HepG2 (cell line): Measurements from ENCODE around the gene NAGS. TPM values are rescaled to one million over a fixed set of nuclear protein-coding genes. Genes with fewer than 3 reads are reported as not detected.
A peak's percentile ranks its signal among the peaks of the same experiment; 100 is the strongest.

ENCODE experiments used
- CBFB ChIP-seq: sonication (generic); formaldehyde crosslinking; IDR thresholded peaks from 2 replicates; pipeline ENCODE4 v1.4.0; 2020; ENCODE audit warnings: missing genetic modification reagents
- FOXA3 ChIP-seq: IDR thresholded peaks from 2 replicates; pipeline ENCODE4 v1.6.1; 2016; ENCODE audit warnings: missing genetic modification reagents, missing compliant biosample characterization
- GFI1 ChIP-seq: sonication (generic); formaldehyde crosslinking; IDR thresholded peaks from 2 replicates; pipeline ENCODE4 v1.5.0; 2020; ENCODE audit warnings: missing genetic modification reagents, mild to moderate bottlenecking, borderline replicate concordance
- HDAC1 ChIP-seq: sonication (generic); formaldehyde crosslinking; IDR thresholded peaks from 2 replicates; pipeline ENCODE4 v1.5.1; 2020; ENCODE audit warnings: mild to moderate bottlenecking, missing genetic modification reagents
- IKZF1 ChIP-seq: fragments of 450-650 bp; IDR thresholded peaks from 2 replicates; pipeline ENCODE4 v1.7.1; 2016
- JUNB ChIP-seq: sonication (generic); formaldehyde crosslinking; IDR thresholded peaks from 2 replicates; pipeline ENCODE4 v1.8.0; 2022; ENCODE audit warnings: missing genetic modification reagents, mild to moderate bottlenecking, borderline replicate concordance
- KDM6A ChIP-seq: IDR thresholded peaks from 2 replicates; pipeline ENCODE4 v1.6.1; 2016; ENCODE audit warnings: low read depth
- KLF16 ChIP-seq, 2 experiments: sonication (generic) in 1 of 2; formaldehyde crosslinking in 1 of 2; IDR thresholded peaks; 2 replicates each; pipeline versions ENCODE4 v1.6.1 to v1.8.0; 2016 to 2023; ENCODE audit warnings: missing genetic modification reagents in 2 of 2, missing compliant biosample characterization in 1 of 2
- MEF2D ChIP-seq: sonication (generic); formaldehyde crosslinking; IDR thresholded peaks from 2 replicates; pipeline ENCODE4 v1.5.1; 2020; ENCODE audit warnings: mild to moderate bottlenecking, missing genetic modification reagents
- NCOA1 ChIP-seq: sonication (generic); formaldehyde crosslinking; IDR thresholded peaks from 2 replicates; pipeline ENCODE4 v1.9.0; 2021; ENCODE audit warnings: missing genetic modification reagents
- NFKBIZ ChIP-seq: IDR thresholded peaks from 2 replicates; pipeline ENCODE4 v1.6.1; 2018; ENCODE audit warnings: missing genetic modification reagents, missing compliant biosample characterization
- NFRKB ChIP-seq: fragments of 450-650 bp; IDR thresholded peaks from 2 replicates; pipeline ENCODE4 v1.6.1; 2017
- NR2F6 ChIP-seq, 2 experiments: IDR thresholded peaks; 2 replicates each; pipeline ENCODE4 v1.6.1; 2016; ENCODE audit warnings: antibody characterized with exemption in 1 of 2, mild to moderate bottlenecking in 1 of 2
- PAX8 ChIP-seq: sonication (generic); formaldehyde crosslinking; IDR thresholded peaks from 2 replicates; pipeline ENCODE4 v1.8.0; 2022; ENCODE audit warnings: mild to moderate bottlenecking, missing genetic modification reagents, borderline replicate concordance
- POLR2G ChIP-seq: fragments of 200-400 bp; formaldehyde crosslinking; IDR thresholded peaks from 2 replicates; pipeline ENCODE4 v1.6.1; 2018; ENCODE audit warnings: mild to moderate bottlenecking, low read depth, low read length, moderate library complexity
- SKI ChIP-seq: fragments of 450-650 bp; IDR thresholded peaks from one replicate; pipeline ENCODE4 v1.6.1; 2018; ENCODE audit warnings: mild to moderate bottlenecking; ENCODE audit not compliant: partially characterized antibody
- SNRNP70 ChIP-seq: fragments of 200-400 bp; formaldehyde crosslinking; IDR thresholded peaks from 2 replicates; pipeline ENCODE4 v1.6.1; 2017; ENCODE audit warnings: mild to moderate bottlenecking, low read depth, low read length, moderate library complexity
- STAG1 ChIP-seq: sonication (generic); formaldehyde crosslinking; IDR thresholded peaks from 2 replicates; pipeline ENCODE4 v1.4.0; 2020; ENCODE audit warnings: missing genetic modification reagents
- ZNF431 ChIP-seq: sonication (generic); formaldehyde crosslinking; IDR thresholded peaks from 2 replicates; pipeline ENCODE4 v1.9.0; 2022; ENCODE audit warnings: missing genetic modification reagents, low read depth, mild to moderate bottlenecking, borderline replicate concordance
- ZSCAN12 ChIP-seq: sonication (generic); formaldehyde crosslinking; IDR thresholded peaks from 2 replicates; pipeline ENCODE4 v1.9.0; 2021; ENCODE audit warnings: mild to moderate bottlenecking, missing genetic modification reagents
- ZSCAN29 ChIP-seq: sonication (generic); formaldehyde crosslinking; conservative IDR thresholded peaks from 2 replicates; pipeline ENCODE4 v1.4.0; 2020; ENCODE audit warnings: mild to moderate bottlenecking, missing genetic modification reagents
- polyA plus RNA-seq, 8 experiments: library from polyadenylated mRNA; depleted of rRNA in 3 of 8; stranded (reverse) in 7 of 8; unstranded in 1 of 8; fragments of >200 nt; fragmentation: Illumina TruSeq in 4 of 8; extraction: Trizol in 4 of 8; gene quantifications; 2 replicates each; pipeline versions ENCODE4 v1.2.1 to v1.2.3, GENCODE V29; 2011 to 2016; ENCODE audit warnings: low read depth in 4 of 8, missing spikeins in 1 of 8, mixed read lengths in 1 of 8; ENCODE audit not compliant: insufficient read depth in 1 of 8
- total RNA-seq, 5 experiments: library from RNA; depleted of rRNA; stranded (reverse); fragments of >200 nt; fragmentation: Illumina TruSeq; extraction: Trizol; gene quantifications; 2 replicates each; pipeline ENCODE4 v1.2.3, GENCODE V29; 2016; ENCODE audit warnings: low read depth in 1 of 5
- TF ChIP-seq, protein P1 (sequence below): IDR thresholded peaks from 2 replicates; pipeline ENCODE4 v1.6.1; 2016
- TF ChIP-seq, protein P2 (sequence below): sonication (generic); formaldehyde crosslinking; IDR thresholded peaks from 2 replicates; pipeline ENCODE4 v1.4.0; 2020; ENCODE audit warnings: mild to moderate bottlenecking, missing genetic modification reagents
- TF ChIP-seq, protein P3 (sequence below): sonication (generic); formaldehyde crosslinking; IDR thresholded peaks from 2 replicates; pipeline ENCODE4 v1.5.0; 2020; ENCODE audit warnings: missing genetic modification reagents
- TF ChIP-seq, protein P4 (sequence below): sonication (generic); formaldehyde crosslinking; IDR thresholded peaks from 2 replicates; pipeline ENCODE4 v1.4.0; 2020; ENCODE audit warnings: missing genetic modification reagents
- TF ChIP-seq, protein P5 (sequence below): sonication (generic); formaldehyde crosslinking; IDR thresholded peaks from 2 replicates; pipeline ENCODE4 v1.4.0; 2020; ENCODE audit warnings: missing genetic modification reagents, mild to moderate bottlenecking, borderline replicate concordance

The NAGS gene
- total and polyA plus RNA-seq, 2 of the 13 experiments (the other 11 are each of a cell fraction or from before 2014, with no cell fraction given): 4.3 to 5.1 TPM

DNA sequence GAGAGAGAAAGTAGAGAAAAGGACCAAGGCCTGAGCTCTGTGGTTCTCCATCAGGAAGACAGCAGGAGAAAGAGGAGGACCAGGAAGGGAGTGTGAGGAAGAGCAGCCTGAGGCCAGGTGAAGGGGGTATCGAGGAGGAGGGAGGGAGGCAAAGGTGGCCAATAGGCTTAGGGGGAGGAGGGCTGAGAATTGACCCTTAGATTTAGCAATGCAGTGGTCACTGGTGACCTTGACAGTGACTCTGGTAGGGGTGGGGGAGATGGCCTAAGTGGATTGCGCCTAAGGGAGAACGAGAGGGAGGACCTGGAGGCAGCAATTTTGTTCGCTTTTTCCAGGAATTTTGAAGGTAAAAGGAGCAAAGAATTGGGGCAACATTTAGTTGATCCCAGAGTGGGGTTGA is 5.4 kb upstream of the NAGS start (continued):
- TF ChIP-seq, protein P1, sequence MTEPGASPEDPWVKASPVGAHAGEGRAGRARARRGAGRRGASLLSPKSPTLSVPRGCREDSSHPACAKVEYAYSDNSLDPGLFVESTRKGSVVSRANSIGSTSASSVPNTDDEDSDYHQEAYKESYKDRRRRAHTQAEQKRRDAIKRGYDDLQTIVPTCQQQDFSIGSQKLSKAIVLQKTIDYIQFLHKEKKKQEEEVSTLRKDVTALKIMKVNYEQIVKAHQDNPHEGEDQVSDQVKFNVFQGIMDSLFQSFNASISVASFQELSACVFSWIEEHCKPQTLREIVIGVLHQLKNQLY (CRISPR knock-in tag): no peak
- TF ChIP-seq POLR2G (no peak), ZSCAN29 (CRISPR knock-in tag) (no peak), NR2F6 (IDR thresholded peaks at IDR 0.05) (0 out of 2 replicates have a peak, but pooled peaks have one; percentile 12), NR2F6 (CRISPR knock-in tag; IDR thresholded peaks at IDR 0.05) (0 out of 2 replicates have a peak, but pooled peaks have one; percentile 9), NFRKB (no peak), JUNB (CRISPR knock-in tag) (0 out of 2 replicates have a peak, but pooled peaks have one; percentile 49), GFI1 (CRISPR knock-in tag) (no peak), CBFB (CRISPR knock-in tag) (no peak), ZNF431 (no peak), HDAC1 (CRISPR knock-in tag) (no peak), IKZF1 (no peak), FOXA3 (CRISPR knock-in tag) (no peak), NFKBIZ (CRISPR knock-in tag) (no peak), STAG1 (CRISPR knock-in tag) (no peak), SNRNP70 (no peak), SKI (peak; percentile 32), MEF2D (CRISPR knock-in tag) (0 out of 2 replicates have a peak, but pooled peaks have one; percentile 39), KDM6A (CRISPR knock-in tag) (no peak), ZSCAN12 (CRISPR knock-in tag) (no peak), KLF16 (CRISPR knock-in tag; IDR thresholded peaks at IDR 0.05) (no peak), PAX8 (CRISPR knock-in tag) (no peak), NCOA1 (CRISPR knock-in tag) (no peak)
- TF ChIP-seq, protein P2, sequence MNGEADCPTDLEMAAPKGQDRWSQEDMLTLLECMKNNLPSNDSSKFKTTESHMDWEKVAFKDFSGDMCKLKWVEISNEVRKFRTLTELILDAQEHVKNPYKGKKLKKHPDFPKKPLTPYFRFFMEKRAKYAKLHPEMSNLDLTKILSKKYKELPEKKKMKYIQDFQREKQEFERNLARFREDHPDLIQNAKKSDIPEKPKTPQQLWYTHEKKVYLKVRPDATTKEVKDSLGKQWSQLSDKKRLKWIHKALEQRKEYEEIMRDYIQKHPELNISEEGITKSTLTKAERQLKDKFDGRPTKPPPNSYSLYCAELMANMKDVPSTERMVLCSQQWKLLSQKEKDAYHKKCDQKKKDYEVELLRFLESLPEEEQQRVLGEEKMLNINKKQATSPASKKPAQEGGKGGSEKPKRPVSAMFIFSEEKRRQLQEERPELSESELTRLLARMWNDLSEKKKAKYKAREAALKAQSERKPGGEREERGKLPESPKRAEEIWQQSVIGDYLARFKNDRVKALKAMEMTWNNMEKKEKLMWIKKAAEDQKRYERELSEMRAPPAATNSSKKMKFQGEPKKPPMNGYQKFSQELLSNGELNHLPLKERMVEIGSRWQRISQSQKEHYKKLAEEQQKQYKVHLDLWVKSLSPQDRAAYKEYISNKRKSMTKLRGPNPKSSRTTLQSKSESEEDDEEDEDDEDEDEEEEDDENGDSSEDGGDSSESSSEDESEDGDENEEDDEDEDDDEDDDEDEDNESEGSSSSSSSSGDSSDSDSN: no peak
- TF ChIP-seq, protein P3, sequence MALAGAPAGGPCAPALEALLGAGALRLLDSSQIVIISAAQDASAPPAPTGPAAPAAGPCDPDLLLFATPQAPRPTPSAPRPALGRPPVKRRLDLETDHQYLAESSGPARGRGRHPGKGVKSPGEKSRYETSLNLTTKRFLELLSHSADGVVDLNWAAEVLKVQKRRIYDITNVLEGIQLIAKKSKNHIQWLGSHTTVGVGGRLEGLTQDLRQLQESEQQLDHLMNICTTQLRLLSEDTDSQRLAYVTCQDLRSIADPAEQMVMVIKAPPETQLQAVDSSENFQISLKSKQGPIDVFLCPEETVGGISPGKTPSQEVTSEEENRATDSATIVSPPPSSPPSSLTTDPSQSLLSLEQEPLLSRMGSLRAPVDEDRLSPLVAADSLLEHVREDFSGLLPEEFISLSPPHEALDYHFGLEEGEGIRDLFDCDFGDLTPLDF (CRISPR knock-in tag): no peak
- TF ChIP-seq, protein P4, sequence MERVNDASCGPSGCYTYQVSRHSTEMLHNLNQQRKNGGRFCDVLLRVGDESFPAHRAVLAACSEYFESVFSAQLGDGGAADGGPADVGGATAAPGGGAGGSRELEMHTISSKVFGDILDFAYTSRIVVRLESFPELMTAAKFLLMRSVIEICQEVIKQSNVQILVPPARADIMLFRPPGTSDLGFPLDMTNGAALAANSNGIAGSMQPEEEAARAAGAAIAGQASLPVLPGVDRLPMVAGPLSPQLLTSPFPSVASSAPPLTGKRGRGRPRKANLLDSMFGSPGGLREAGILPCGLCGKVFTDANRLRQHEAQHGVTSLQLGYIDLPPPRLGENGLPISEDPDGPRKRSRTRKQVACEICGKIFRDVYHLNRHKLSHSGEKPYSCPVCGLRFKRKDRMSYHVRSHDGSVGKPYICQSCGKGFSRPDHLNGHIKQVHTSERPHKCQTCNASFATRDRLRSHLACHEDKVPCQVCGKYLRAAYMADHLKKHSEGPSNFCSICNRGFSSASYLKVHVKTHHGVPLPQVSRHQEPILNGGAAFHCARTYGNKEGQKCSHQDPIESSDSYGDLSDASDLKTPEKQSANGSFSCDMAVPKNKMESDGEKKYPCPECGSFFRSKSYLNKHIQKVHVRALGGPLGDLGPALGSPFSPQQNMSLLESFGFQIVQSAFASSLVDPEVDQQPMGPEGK (CRISPR knock-in tag): 0 out of 2 replicates have a peak, but pooled peaks have one; percentile 30
- TF ChIP-seq, protein P5, sequence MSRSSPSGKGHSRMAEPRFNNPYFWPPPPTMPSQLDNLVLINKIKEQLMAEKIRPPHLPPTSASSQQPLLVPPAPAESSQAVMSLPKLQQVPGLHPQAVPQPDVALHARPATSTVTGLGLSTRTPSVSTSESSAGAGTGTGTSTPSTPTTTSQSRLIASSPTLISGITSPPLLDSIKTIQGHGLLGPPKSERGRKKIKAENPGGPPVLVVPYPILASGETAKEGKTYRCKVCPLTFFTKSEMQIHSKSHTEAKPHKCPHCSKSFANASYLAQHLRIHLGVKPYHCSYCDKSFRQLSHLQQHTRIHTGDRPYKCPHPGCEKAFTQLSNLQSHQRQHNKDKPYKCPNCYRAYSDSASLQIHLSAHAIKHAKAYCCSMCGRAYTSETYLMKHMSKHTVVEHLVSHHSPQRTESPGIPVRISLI (CRISPR knock-in tag): no peak
